ENCODE data around the gene NPM1.

The NPM1 gene

GRCh38 chr5:171434874-171435273 is 47.2 kb downstream of the NPM1 start:
- H2AFZ ChIP-seq (ENCODE audit: low read depth, low read length) = no peak overlapping the region
- H4K20me1 ChIP-seq (ENCODE audit: insufficient read depth, low read length) = no peaks in the 10 kb centered on the region
- H3K27me3 ChIP-seq (ENCODE audit: low read depth, low read length) = no peaks in the 10 kb centered on the region
- H3K4me3 ChIP-seq (ENCODE audit: low read length) = no peak overlapping the region
- no peak overlapping the region for H3K4me2 ChIP-seq (ENCODE audit: low read length)
- no peaks in the 10 kb centered on the region for H3K4me1 ChIP-seq (ENCODE audit: low read length)
- no peak for TF ChIP-seq CTCF (IDR thresholded peaks at IDR 0.05; ENCODE audit: low read depth, low read length)
- no peak for TF ChIP-seq EZH2phosphoT487 (IDR thresholded peaks at IDR 0.05; ENCODE audit: low read depth)
- H3K79me2 ChIP-seq (ENCODE audit: low read length) = no peaks in the 10 kb centered on the region
- H3K27ac ChIP-seq (ENCODE audit: low read length) = no peak overlapping the region
- H3K36me3 ChIP-seq (replicated peaks; ENCODE audit: low read depth, low read length) = no peaks in the 10 kb centered on the region
- H3K9ac ChIP-seq (ENCODE audit: low read length) = no peak overlapping the region
- H3K9me3 ChIP-seq (ENCODE audit: insufficient read depth, low read length) = no peaks in the 10 kb centered on the region

GRCh38 chr5:171435908-171436307 is 48.3 kb downstream of the NPM1 start:
- no peaks in the 10 kb centered on the region for H3K4me1 ChIP-seq (ENCODE audit: low read length)

GRCh38 chr5:171436804-171437285 is 49.2 kb downstream of the NPM1 start:
- Histone ChIP-seq H3K4me3 (ENCODE audit: low read length) (no peak overlapping the region), H3K9me3 (ENCODE audit: insufficient read depth, low read length) (no peaks in the 10 kb centered on the region), H2AFZ (ENCODE audit: low read depth, low read length) (no peak overlapping the region), H4K20me1 (ENCODE audit: insufficient read depth, low read length) (no peaks in the 10 kb centered on the region), H3K9ac (ENCODE audit: low read length) (no peak overlapping the region), H3K27me3 (ENCODE audit: low read depth, low read length) (no peaks in the 10 kb centered on the region), H3K4me1 (ENCODE audit: low read length) (no peaks in the 10 kb centered on the region), H3K36me3 (replicated peaks; ENCODE audit: low read depth, low read length) (no peaks in the 10 kb centered on the region), H3K4me2 (ENCODE audit: low read length) (no peak overlapping the region), H3K27ac (ENCODE audit: low read length) (no peak overlapping the region), H3K79me2 (ENCODE audit: low read length) (no peaks in the 10 kb centered on the region)
- TF ChIP-seq EZH2phosphoT487 (IDR thresholded peaks at IDR 0.05; ENCODE audit: low read depth) = no peak
- TF ChIP-seq CTCF (IDR thresholded peaks at IDR 0.05; ENCODE audit: low read depth, low read length) = no peak

More at GRCh38 chr5:171435908-171436307, 48.3 kb downstream of the NPM1 start:
- Histone ChIP-seq H3K9me3 (ENCODE audit: insufficient read depth, low read length) (no peaks in the 10 kb centered on the region), H4K20me1 (ENCODE audit: insufficient read depth, low read length) (no peaks in the 10 kb centered on the region), H3K27me3 (ENCODE audit: low read depth, low read length) (no peaks in the 10 kb centered on the region), H3K36me3 (replicated peaks; ENCODE audit: low read depth, low read length) (no peaks in the 10 kb centered on the region), H3K27ac (ENCODE audit: low read length) (no peak overlapping the region), H3K79me2 (ENCODE audit: low read length) (no peaks in the 10 kb centered on the region), H2AFZ (ENCODE audit: low read depth, low read length) (no peak overlapping the region), H3K9ac (ENCODE audit: low read length) (no peak overlapping the region), H3K4me2 (ENCODE audit: low read length) (no peak overlapping the region), H3K4me3 (ENCODE audit: low read length) (no peak overlapping the region)
- no peak for TF ChIP-seq CTCF (IDR thresholded peaks at IDR 0.05; ENCODE audit: low read depth, low read length)
- TF ChIP-seq EZH2phosphoT487 (IDR thresholded peaks at IDR 0.05; ENCODE audit: low read depth) = no peak

GRCh38 chr5:171437286-171437821 is 49.7 kb downstream of the NPM1 start:
- no peaks in the 10 kb centered on the region for H3K9me3 ChIP-seq (ENCODE audit: insufficient read depth, low read length)
- H2AFZ ChIP-seq (ENCODE audit: low read depth, low read length) = no peak overlapping the region
- no peaks in the 10 kb centered on the region for H3K4me1 ChIP-seq (ENCODE audit: low read length)
- no peak overlapping the region for H3K4me3 ChIP-seq (ENCODE audit: low read length)
- no peaks in the 10 kb centered on the region for H4K20me1 ChIP-seq (ENCODE audit: insufficient read depth, low read length)
- H3K36me3 ChIP-seq (replicated peaks; ENCODE audit: low read depth, low read length) = no peaks in the 10 kb centered on the region
- H3K27me3 ChIP-seq (ENCODE audit: low read depth, low read length) = no peaks in the 10 kb centered on the region
- H3K27ac ChIP-seq (ENCODE audit: low read length) = no peak overlapping the region
- no peak overlapping the region for H3K4me2 ChIP-seq (ENCODE audit: low read length)
- no peaks in the 10 kb centered on the region for H3K79me2 ChIP-seq (ENCODE audit: low read length)
- H3K9ac ChIP-seq (ENCODE audit: low read length) = no peak overlapping the region
- TF ChIP-seq EZH2phosphoT487 (IDR thresholded peaks at IDR 0.05; ENCODE audit: low read depth) = no peak
- TF ChIP-seq CTCF (IDR thresholded peaks at IDR 0.05; ENCODE audit: low read depth, low read length) = no peak
